ENCODE results near the gene NFATC1. TPM values are rescaled to one million over a fixed set of nuclear protein-coding genes. Genes with fewer than 3 reads are reported as not detected.

NFATC1 gene
- polyA plus RNA-seq, 1 of the 3 experiments (the other 2 are of a cell fraction): 0.02 TPM

DNA sequence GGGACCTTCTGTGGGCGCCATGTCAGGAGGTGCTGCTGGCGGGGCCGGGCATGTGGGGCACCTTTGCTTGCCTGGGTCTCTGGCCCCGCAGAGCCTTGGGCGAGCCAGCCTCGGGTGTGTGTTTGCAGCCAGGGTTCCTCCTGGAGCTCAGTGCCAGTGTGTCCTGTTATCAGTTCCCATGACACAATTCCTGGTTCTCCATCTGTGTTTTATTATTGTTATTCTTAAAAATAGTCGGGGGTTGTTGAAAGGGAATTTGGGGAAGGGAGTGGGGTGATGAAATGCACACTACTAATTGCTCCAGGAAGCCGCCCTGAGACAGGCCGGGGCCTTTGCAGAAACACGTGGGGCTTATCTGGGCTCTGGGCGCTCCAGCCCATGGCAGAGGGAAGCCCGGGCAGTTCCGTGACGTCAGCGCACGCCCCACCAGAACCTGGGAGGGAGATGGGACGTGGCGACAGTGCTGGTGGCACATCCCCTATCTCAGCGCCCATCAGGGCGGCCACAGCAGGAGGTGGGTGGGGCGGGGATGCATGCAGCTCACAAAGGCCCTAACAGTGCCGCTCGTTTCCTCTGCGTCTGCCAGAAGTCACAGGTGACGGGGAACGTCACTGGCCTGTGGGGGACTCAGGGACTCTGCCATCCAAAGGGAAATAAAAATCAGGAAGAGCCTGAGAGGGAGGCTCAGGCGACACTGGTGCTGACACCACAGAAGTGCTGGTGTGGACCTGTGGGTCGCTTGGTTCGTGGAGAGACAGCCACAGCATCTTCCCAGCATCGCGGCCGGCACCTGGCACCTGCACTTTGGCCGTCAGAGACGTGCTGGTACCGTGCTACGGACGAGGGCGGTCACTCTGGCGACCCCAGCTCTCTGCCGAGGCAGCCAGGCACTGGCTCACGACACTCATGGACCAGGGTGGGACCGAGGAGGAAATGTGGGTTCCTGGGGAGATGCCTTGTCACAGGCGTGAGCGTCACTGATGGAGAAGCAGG lies 131.0 kb downstream of the NFATC1 start (continued):
- TF ChIP-seq RAD21 (IDR thresholded peaks at IDR 0.05; ENCODE audit: low read length) (no peak), RCOR1 (IDR thresholded peaks at IDR 0.05; ENCODE audit: low read length) (no peak), FOSL2 (IDR thresholded peaks at IDR 0.05; ENCODE audit: borderline replicate concordance, low read depth) (no peak), RFX5 (IDR thresholded peaks at IDR 0.05; ENCODE audit: low read length) (no peak), FOXJ3 (CRISPR knock-in tag; IDR thresholded peaks at IDR 0.05) (no peak)

GRCh38 chr18:79527656-79528315 lies 132.1 kb downstream of the NFATC1 start:
- no peak overlapping the region for H3K4me3 ChIP-seq (ENCODE audit: low read depth in 2 of 2, low read length in 1 of 2)
- H3K9ac ChIP-seq: no peak overlapping the region
- 12% methylated on average over 16 of the region's 16 CpGs for WGBS (ENCODE audit: low lambda C conversion rate)
- no peak for DNase-seq
- H4K20me1 ChIP-seq (ENCODE audit: insufficient read depth): peaks cover 7% of the 10 kb centered on the region; the same call in 1 of the 2 replicates
- no peaks in the 10 kb centered on the region for H3K36me3 ChIP-seq (replicated peaks in 1 of 2; ENCODE audit: control insufficient read depth in 1 of 2, insufficient read depth in 2 of 2, low read length in 1 of 2)
- POLR2A ChIA-PET: no interaction called here
- H3K27ac ChIP-seq (ENCODE audit: low read depth in 2 of 2, low read length in 1 of 2): no peak overlapping the region
- H3K79me2 ChIP-seq (ENCODE audit: insufficient read depth): no peaks in the 10 kb centered on the region
- H3K27me3 ChIP-seq (ENCODE audit: insufficient read depth): peaks cover 89% of the 10 kb centered on the region
- H2AFZ ChIP-seq (ENCODE audit: low read depth): no peak overlapping the region
- H3K4me1 ChIP-seq (ENCODE audit: control insufficient read depth in 1 of 2, insufficient read depth in 2 of 2, low read depth in 1 of 2, low read length in 1 of 2): no peaks in the 10 kb centered on the region
- H3K4me2 ChIP-seq: no peak overlapping the region
- H3K9me2 ChIP-seq: no peaks in the 10 kb centered on the region
- no peaks in the 10 kb centered on the region for H3F3A ChIP-seq (replicated peaks; ENCODE audit: insufficient read depth)
- CTCF ChIA-PET: interaction anchor here (0.6 to 1.2 kb wide), 5 partner anchors 14 to 1218 kb away, joined by 3 to 5 read pairs (median 3); no protein-coding TSS in a partner anchor
- H3K9me3 ChIP-seq: no peaks in the 10 kb centered on the region
- TF ChIP-seq ELF1 (IDR thresholded peaks at IDR 0.05): no peak
- TF ChIP-seq, protein P1, sequence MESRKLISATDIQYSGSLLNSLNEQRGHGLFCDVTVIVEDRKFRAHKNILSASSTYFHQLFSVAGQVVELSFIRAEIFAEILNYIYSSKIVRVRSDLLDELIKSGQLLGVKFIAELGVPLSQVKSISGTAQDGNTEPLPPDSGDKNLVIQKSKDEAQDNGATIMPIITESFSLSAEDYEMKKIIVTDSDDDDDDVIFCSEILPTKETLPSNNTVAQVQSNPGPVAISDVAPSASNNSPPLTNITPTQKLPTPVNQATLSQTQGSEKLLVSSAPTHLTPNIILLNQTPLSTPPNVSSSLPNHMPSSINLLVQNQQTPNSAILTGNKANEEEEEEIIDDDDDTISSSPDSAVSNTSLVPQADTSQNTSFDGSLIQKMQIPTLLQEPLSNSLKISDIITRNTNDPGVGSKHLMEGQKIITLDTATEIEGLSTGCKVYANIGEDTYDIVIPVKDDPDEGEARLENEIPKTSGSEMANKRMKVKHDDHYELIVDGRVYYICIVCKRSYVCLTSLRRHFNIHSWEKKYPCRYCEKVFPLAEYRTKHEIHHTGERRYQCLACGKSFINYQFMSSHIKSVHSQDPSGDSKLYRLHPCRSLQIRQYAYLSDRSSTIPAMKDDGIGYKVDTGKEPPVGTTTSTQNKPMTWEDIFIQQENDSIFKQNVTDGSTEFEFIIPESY (IDR thresholded peaks at IDR 0.05; ENCODE audit: borderline replicate concordance, low read depth): no peak
- TF ChIP-seq GATA2 (CRISPR knock-in tag; IDR thresholded peaks at IDR 0.05): no peak
- TF ChIP-seq, protein P2, sequence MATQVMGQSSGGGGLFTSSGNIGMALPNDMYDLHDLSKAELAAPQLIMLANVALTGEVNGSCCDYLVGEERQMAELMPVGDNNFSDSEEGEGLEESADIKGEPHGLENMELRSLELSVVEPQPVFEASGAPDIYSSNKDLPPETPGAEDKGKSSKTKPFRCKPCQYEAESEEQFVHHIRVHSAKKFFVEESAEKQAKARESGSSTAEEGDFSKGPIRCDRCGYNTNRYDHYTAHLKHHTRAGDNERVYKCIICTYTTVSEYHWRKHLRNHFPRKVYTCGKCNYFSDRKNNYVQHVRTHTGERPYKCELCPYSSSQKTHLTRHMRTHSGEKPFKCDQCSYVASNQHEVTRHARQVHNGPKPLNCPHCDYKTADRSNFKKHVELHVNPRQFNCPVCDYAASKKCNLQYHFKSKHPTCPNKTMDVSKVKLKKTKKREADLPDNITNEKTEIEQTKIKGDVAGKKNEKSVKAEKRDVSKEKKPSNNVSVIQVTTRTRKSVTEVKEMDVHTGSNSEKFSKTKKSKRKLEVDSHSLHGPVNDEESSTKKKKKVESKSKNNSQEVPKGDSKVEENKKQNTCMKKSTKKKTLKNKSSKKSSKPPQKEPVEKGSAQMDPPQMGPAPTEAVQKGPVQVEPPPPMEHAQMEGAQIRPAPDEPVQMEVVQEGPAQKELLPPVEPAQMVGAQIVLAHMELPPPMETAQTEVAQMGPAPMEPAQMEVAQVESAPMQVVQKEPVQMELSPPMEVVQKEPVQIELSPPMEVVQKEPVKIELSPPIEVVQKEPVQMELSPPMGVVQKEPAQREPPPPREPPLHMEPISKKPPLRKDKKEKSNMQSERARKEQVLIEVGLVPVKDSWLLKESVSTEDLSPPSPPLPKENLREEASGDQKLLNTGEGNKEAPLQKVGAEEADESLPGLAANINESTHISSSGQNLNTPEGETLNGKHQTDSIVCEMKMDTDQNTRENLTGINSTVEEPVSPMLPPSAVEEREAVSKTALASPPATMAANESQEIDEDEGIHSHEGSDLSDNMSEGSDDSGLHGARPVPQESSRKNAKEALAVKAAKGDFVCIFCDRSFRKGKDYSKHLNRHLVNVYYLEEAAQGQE (IDR thresholded peaks at IDR 0.05; ENCODE audit: low read depth, low read length): no peak
- TF ChIP-seq IRF3 (IDR thresholded peaks at IDR 0.05; ENCODE audit: low read depth, low read length): no peak
- TF ChIP-seq POLR2AphosphoS5 (IDR thresholded peaks at IDR 0.05; ENCODE audit: low read depth, low read length): no peak
- TF ChIP-seq EP300 (IDR thresholded peaks at IDR 0.05; ENCODE audit: borderline replicate concordance in 1 of 2, low read depth in 1 of 2, low read length in 1 of 2): no peak
- TF ChIP-seq CTCF (IDR thresholded peaks at IDR 0.05): no peak
